HG03159 (cell line): ENCODE data around the gene PEA15.

Experiments used
- ATAC-seq: cut with Tn5 transposase; IDR thresholded peaks from one replicate; pipeline ENCODE4 v1.9.1; 2021; ENCODE audit warnings: mild to moderate bottlenecking, moderate library complexity; ENCODE audit not compliant: unreplicated experiment

Gene PEA15

DNA sequence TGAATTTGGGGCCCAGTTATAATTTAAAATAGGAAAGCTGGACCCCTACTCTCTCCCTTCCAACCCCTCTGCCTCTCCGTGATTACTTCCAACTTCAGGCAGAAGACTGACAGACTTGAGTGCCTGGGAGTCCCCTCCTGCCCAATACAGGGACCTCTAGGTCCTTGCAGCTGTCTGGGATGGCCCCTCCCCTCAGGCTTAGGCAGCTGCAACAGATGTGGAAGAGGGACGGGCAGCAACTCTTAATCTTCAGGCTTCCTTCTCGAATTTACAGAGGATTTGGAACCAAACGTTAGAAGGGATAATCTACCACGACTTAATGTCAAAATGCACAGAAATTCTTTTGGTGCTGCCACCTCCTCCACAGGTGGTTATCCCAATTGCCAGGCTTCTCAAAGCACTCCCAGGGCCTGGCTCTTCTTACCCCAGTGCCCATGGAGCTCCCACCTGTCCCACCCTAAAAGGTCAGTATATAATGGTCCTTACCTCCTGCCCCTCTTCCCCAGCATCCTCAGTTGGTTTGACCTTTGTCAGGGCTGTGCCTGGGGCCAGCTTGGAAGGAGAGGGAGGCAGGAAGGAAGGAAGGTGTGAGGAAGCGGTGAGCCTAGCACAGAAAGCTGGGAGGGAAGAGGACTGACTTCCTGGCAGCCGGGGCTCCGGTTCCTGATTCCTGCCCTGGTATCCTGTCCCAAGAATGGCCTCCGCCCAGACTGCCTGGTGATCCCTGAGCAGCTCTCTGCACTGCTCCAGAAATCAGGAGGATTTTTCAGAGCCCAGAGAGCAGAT lies 2.8 kb downstream of the PEA15 start:
- no peak for ATAC-seq

DNA sequence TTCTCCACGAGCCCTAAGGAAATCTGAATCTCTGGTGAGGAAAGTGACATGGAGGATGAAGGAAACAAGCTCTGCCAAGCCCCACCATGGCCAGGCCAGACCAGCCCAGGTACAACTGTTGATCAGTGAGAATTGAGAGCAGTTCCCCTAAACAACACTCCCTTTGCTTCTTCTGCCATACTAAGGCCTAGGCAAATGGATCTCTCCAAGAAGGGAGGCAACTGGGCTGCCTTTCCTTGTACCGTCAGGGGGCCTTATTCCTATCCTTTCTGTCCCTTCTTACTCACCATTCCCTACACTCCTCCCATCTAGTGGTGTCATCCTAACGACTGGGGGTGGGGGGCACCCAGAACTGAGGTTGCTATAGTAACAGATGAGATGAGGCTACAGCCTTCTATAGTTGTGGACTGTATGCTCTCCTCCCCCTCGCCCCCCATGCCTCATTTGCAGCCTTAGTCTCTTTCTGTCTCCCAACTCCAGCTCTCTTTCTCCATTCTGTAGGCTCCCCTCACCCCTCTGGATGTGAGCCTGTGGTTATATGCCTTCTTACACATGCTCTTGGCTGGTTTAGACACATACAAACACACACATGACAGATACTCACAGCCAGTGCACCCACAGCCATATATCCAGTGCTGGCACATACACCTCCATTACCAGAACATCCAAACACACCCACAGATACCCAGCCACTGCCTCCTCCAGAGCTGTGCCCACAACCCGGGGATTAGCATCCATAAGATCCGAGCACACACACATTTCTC lies 3.6 kb downstream of the PEA15 start:
- ATAC-seq, result no peak

GRCh38 chr1:160209321-160210046 lies 4.3 kb downstream of the PEA15 start:
- ATAC-seq, result no peak

- ATAC-seq, result no peak
Measured at GRCh38 chr1:160210561-160210960, 5.4 kb downstream of the PEA15 start.

- ATAC-seq, result no peak
Measured at GRCh38 chr1:160211046-160211790, 6.0 kb downstream of the PEA15 start.

- no peak for ATAC-seq
Measured at GRCh38 chr1:160214481-160215140, 9.4 kb downstream of the PEA15 start.

DNA sequence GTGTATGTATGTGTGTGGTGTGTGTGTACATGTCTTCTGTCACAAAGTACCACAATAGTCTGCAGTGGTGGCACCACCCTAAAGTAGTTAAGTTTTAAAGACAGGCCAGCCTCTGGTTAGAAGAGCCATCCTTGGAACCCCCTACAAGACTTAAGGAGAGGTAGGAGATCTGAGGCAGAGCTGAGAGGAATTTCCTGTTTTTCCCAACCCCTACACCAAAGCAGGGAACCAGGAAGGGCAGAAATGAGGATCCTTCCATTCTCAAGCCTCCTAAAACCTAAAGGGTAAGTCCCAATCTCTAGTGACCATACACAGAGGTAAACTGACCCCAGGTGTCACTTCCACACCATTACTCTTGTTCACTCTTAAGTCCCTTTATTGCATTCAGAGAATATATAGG lies 11.1 kb downstream of the PEA15 start:
- no peak for ATAC-seq

GRCh38 chr1:160217481-160218051 lies 12.4 kb downstream of the PEA15 start:
- no peak for ATAC-seq

GRCh38 chr1:160219062-160219929 lies 14.1 kb downstream of the PEA15 start:
- ATAC-seq, result no peak

DNA sequence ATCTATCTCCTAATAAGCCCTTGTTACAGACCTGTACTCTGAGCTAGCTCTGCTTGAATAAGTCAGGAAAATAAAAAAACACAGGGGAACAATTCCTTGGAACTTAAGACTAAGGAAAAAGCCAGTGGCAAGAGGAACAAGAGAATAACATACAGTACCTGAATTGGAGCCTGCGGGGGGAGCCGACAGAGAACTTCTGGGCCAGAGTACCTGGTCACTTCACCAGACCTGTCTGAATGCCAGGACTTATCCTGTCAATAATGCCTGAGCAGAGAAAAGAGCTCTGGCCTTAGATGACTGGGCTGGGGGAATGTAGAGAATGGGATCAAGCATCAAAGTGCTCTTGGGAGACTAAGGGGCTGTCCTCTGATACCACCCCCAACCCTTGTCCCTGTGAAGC lies 15.1 kb downstream of the PEA15 start:
- no peak for ATAC-seq

DNA sequence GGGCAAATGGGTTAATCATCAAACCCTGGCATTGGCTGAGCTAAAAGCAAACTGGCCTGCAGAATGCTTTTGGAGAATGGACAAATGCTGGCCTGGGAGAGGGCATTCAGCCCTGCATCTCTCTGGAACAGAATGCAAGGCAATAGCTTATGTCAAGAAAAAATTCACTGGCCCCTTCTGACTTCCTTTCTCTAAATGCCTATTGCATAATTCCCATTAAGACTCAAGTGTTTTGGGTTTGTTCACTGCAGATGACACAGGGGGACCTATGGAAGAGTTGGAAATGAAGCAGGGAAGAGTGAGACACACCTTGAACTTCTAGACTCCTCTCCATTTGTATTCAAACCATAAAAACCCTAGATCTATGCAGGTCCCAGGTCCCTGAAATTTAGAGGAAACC lies 15.9 kb downstream of the PEA15 start:
- ATAC-seq, result no peak

DNA sequence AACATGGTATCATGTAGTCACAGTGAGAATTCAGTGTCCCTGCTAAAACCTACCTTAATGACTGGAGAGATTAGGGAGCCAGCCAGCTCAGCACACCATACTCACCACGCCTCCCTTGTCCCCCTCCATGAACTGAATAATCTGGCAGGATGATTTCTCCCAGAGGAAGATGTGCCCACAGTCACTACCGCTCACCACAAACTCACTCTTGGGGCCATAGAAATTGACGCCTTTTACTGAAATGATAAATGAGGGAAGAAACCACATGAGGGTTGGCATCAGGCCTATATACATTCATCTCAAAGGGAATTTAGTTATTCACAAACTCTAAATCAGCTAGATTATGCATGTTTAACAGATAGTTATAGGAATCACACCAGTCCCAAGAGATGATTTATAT lies 17.4 kb downstream of the PEA15 start:
- no peak for ATAC-seq

DNA sequence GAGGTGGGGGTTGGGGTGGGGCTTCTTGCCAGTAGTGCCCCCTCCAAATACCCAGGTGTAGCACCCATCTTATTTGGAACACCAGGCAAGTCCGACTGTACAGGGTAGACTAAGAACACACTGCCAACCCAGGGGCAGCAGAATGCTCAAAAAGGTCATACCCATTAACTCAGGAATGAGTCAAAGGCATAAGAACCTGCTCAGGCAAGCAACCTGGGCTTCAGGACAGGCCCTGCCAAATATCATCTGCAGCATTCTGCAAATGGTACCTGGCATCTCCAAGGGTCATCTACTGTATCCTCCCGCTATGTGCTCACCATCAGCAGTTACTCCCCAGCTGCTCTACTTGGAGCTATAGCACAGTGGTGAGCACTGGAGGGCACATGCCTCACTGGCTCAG lies 19.4 kb downstream of the PEA15 start:
- no peak for ATAC-seq

- no peak for ATAC-seq
Measured at GRCh38 chr1:160225345-160225744, 20.2 kb downstream of the PEA15 start.

DNA sequence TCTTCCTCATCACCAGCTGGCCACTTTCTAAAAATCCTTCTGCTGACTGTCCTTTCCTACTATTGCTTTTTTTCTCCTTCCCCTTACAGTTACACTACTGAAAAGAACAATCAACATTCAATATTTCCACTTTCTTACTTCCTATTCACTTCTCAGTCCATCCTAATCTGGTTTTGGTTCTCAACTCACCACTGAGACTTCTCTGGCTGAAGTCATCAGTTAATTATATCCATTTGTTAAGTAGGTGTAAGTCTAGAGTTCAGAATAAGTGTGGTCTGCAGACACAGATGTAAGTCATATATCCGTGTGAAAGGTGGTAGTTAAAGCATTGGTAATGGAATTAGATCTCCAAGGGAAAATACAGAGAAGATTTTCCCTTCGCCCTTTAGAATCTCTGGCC lies 21.4 kb downstream of the PEA15 start:
- no peak for ATAC-seq

DNA sequence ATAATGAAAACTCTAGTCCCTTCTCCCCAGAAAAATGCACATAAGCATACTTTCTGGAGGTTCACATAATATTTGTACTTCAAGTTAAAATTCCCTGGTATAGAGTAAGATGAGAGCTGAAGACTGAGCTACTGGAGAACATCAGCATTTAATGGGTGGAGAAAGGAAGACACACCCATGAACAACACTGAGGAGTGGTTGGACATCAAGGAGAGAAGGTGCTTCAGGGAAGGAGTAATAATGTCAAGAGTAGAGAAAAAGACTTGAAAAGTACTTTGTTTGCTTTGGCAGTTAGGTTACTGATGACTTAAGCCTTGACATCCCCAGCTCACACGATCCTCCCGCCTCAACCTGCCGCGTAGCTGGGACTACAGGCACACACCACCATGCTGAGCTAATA lies 21.9 kb downstream of the PEA15 start:
- no peak for ATAC-seq

DNA sequence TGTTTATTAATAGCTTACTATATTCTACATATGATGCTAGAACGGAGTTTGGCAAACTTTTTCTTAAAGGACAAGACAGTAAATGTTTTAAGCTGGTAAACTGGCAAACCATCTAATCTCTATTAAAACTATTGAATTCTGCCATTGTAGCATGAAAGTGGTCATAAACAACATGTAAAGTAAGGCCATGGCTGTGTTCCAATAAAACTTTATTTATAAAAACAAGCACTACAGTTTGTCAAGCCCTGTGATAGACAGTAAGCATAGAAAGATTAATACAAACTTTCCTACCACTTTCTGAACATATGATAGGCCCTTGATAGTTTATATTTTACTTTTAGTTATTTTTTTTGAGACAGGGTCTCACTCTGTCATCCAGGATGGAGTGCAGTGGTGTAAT lies 22.4 kb downstream of the PEA15 start:
- ATAC-seq, result no peak

- ATAC-seq, result no peak
Measured at GRCh38 chr1:160228431-160228830, 23.2 kb downstream of the PEA15 start.

DNA sequence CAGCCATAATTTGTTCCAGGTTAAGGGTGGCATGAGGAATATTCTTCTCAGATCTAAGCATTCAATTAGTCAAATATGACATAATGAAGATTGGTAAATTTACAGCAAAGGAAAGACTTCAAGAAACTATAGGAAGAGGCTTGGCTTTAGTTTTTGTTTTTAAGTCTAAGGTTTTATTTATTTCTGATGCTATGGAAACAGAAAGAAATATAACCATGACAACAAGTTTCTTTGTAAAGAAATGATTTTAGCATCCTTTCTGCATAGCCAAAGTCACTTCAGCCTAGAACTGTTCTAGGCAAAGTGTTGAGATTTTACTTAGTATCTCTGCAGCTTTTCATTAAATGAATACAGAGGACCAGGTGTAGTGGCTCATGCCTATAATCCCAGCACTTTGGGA lies 27.7 kb downstream of the PEA15 start:
- no peak for ATAC-seq
